Measurements from ENCODE around the gene CAPSL. TPM values are rescaled to one million over a fixed set of nuclear protein-coding genes. Genes with fewer than 3 reads are reported as not detected.
"Not testable (repeated sequence)": the region's sequence is repeated elsewhere in the genome, so short reads cannot be mapped to it uniquely, and the experiment has no call there.

CAPSL gene
- total and polyA plus RNA-seq, 9 of the 15 experiments (the other 6 are each of a cell fraction or from before 2014, with no cell fraction given): not detected

- TF ChIP-seq SETDB1 (IDR thresholded peaks at IDR 0.05; ENCODE audit: low read length): no peak
These were observed 38.6 kb downstream of the CAPSL start (continued) for GRCh38 chr5:35899800-35900199.

- under 1% methylated on average over 7 of the region's 7 CpGs for WGBS (ENCODE audit: insufficient coverage, low coverage, missing lambda C conversion rate)
- no peak for ATAC-seq
- TF ChIP-seq ZNF184 (CRISPR knock-in tag; IDR thresholded peaks at IDR 0.05): no peak
- no peak for TF ChIP-seq RFX1 (IDR thresholded peaks at IDR 0.05)
- Histone ChIP-seq H3K27ac (ENCODE audit: extremely low read depth, low read depth, low read length) (no peak overlapping the region), H4K20me1 (replicated peaks; ENCODE audit: control insufficient read depth, insufficient read depth, low read length) (0 out of 2 replicates have a peak, but pooled peaks cover 3% of the 10 kb centered on the region), H3K9me1 (ENCODE audit: control insufficient read depth, insufficient read depth, low read length) (no peaks in the 10 kb centered on the region), H3K79me2 (ENCODE audit: control insufficient read depth, insufficient read depth, low read length) (no peaks in the 10 kb centered on the region), H3K4me1 (replicated peaks in 1 of 2; ENCODE audit: control insufficient read depth in 2 of 2, insufficient read depth in 2 of 2, low read length in 2 of 2) (no peaks in the 10 kb centered on the region), H3K9me3 (replicated peaks; ENCODE audit: control insufficient read depth, insufficient read depth, low read depth, low read length) (no peaks in the 10 kb centered on the region), H3K9ac (ENCODE audit: insufficient read depth in 1 of 2, low read depth in 2 of 2, low read length in 2 of 2) (no peak overlapping the region), H3K4me2 (ENCODE audit: insufficient read depth, low read length) (no peak overlapping the region), H2AFZ (ENCODE audit: low read depth, low read length) (no peak overlapping the region), H3K4me3 (no peak overlapping the region), H3K27me3 (ENCODE audit: control insufficient read depth in 2 of 2, insufficient read depth in 2 of 2, low read length in 2 of 2) (no peaks in the 10 kb centered on the region), H3K36me3 (ENCODE audit: control insufficient read depth, insufficient read depth, low read length) (no peaks in the 10 kb centered on the region)
- no TSS peak for BruUV-seq (replicated peaks)
- FAIRE-seq: no peak
- POLR2A ChIA-PET: no interaction called here
- intact Hi-C loops (cut with micrococcal nuclease): no loop called here
- CTCF ChIA-PET (ENCODE audit: low intra/inter-chr PET ratio): no interaction called here
- in situ Hi-C loops (cut with MboI): no loop called here
- DNase-seq (ENCODE audit: extremely low read depth in 1 of 4, low spot score in 3 of 4): no peak
These were observed 39.3 kb downstream of the CAPSL start for GRCh38 chr5:35898952-35899660.

DNA sequence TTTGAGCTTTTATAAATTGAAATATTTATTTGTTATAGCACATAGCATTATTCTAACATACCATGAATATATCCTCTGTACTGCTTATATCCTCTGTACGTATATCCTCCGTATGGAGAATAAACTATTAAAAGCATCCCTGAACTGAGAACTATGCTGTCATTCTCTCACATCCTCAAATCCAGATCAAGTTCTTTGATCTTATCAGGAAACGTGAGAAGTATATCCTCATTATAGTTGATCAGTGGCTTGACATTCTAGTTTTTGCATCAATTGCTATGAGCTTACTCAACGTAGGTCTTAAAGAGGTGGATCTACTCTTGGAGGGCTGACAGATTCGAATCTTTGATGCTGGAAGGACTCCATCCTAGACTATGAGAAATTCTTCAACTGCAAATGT is 44.3 kb downstream of the CAPSL start:
- H3K27ac ChIP-seq (ENCODE audit: extremely low read depth, low read depth, low read length): no peak overlapping the region
- no TSS peak for BruUV-seq (replicated peaks)
- no peaks in the 10 kb centered on the region for H3K4me1 ChIP-seq (replicated peaks in 1 of 2; ENCODE audit: control insufficient read depth in 2 of 2, insufficient read depth in 2 of 2, low read length in 2 of 2)
- H3K9ac ChIP-seq (ENCODE audit: insufficient read depth in 1 of 2, low read depth in 2 of 2, low read length in 2 of 2): no peak overlapping the region
- no peak overlapping the region for H3K4me3 ChIP-seq
- ChIA-PET CTCF (ENCODE audit: low intra/inter-chr PET ratio) (no interaction called here), POLR2A (no interaction called here)
- DNase-seq (ENCODE audit: extremely low read depth in 1 of 4, low spot score in 3 of 4) (no peak), ATAC-seq (no peak), FAIRE-seq (no peak)
- no peaks in the 10 kb centered on the region for H3K27me3 ChIP-seq (ENCODE audit: control insufficient read depth in 2 of 2, insufficient read depth in 2 of 2, low read length in 2 of 2)
- H3K36me3 ChIP-seq (ENCODE audit: control insufficient read depth, insufficient read depth, low read length): no peaks in the 10 kb centered on the region
- H3K9me1 ChIP-seq (ENCODE audit: control insufficient read depth, insufficient read depth, low read length): no peaks in the 10 kb centered on the region
- no peaks in the 10 kb centered on the region for H4K20me1 ChIP-seq (replicated peaks; ENCODE audit: control insufficient read depth, insufficient read depth, low read length)
- intact Hi-C loops (cut with micrococcal nuclease): no loop called here
- no peak overlapping the region for H2AFZ ChIP-seq (ENCODE audit: low read depth, low read length)
- in situ Hi-C loops (cut with MboI): no loop called here
- no peaks in the 10 kb centered on the region for H3K9me3 ChIP-seq (replicated peaks; ENCODE audit: control insufficient read depth, insufficient read depth, low read depth, low read length)
- TF ChIP-seq CHD2 (IDR thresholded peaks at IDR 0.05; ENCODE audit: low read depth, low read length) (no peak), MCM5 (IDR thresholded peaks at IDR 0.05; ENCODE audit: low read depth) (no peak)
- H3K79me2 ChIP-seq (ENCODE audit: control insufficient read depth, insufficient read depth, low read length): no peaks in the 10 kb centered on the region
- 7% methylated on average over 5 of the region's 5 CpGs for WGBS (ENCODE audit: insufficient coverage, low coverage, missing lambda C conversion rate)
- H3K4me2 ChIP-seq (ENCODE audit: insufficient read depth, low read length): no peak overlapping the region

- H3K9ac ChIP-seq (ENCODE audit: insufficient read depth in 1 of 2, low read depth in 2 of 2, low read length in 2 of 2); CTCF ChIA-PET (ENCODE audit: low intra/inter-chr PET ratio); DNase-seq (ENCODE audit: extremely low read depth in 1 of 4, low spot score in 3 of 4); FAIRE-seq; H3K4me2 ChIP-seq (ENCODE audit: insufficient read depth, low read length); H3K4me3 ChIP-seq; H3K9me1 ChIP-seq (ENCODE audit: control insufficient read depth, insufficient read depth, low read length); H2AFZ ChIP-seq (ENCODE audit: low read depth, low read length); ATAC-seq; in situ Hi-C loops (cut with MboI); H3K9me3 ChIP-seq (replicated peaks; ENCODE audit: control insufficient read depth, insufficient read depth, low read depth, low read length); H3K36me3 ChIP-seq (ENCODE audit: control insufficient read depth, insufficient read depth, low read length); H3K27me3 ChIP-seq (ENCODE audit: control insufficient read depth in 2 of 2, insufficient read depth in 2 of 2, low read length in 2 of 2); intact Hi-C loops (cut with micrococcal nuclease); H3K79me2 ChIP-seq (ENCODE audit: control insufficient read depth, insufficient read depth, low read length); H4K20me1 ChIP-seq (replicated peaks; ENCODE audit: control insufficient read depth, insufficient read depth, low read length); H3K4me1 ChIP-seq (replicated peaks in 1 of 2; ENCODE audit: control insufficient read depth in 2 of 2, insufficient read depth in 2 of 2, low read length in 2 of 2); H3K27ac ChIP-seq (ENCODE audit: extremely low read depth, low read depth, low read length); BruUV-seq (replicated peaks): not testable (repeated sequence)
- POLR2A ChIA-PET: interaction anchor here (0.6 kb wide), 1 partner anchor 1986 kb away, joined by 3 read pairs; no protein-coding TSS in a partner anchor
- WGBS (ENCODE audit: insufficient coverage, low coverage, missing lambda C conversion rate): 4% methylated on average over 20 of the region's 23 CpGs
These were observed 45.6 kb downstream of the CAPSL start for GRCh38 chr5:35892799-35893198.
